ENCODE results near the gene SHROOM1. TPM values are rescaled to one million over a fixed set of nuclear protein-coding genes. Genes with fewer than 3 reads are reported as not detected.

Gene SHROOM1
- total RNA-seq, 2 experiments from 2014 or later = 0.60 to 2.4 TPM

GRCh38 chr5:132785365-132785764 lies 45.1 kb downstream of the SHROOM1 start:
- ChIA-PET POLR2A (interaction anchor here (0.7 kb wide), 2 partner anchors 181 to 294 kb away, joined by 3 to 7 read pairs; no protein-coding TSS in a partner anchor), CTCF (ENCODE audit: unreplicated experiment) (no interaction called here)
- TF ChIP-seq EZH2phosphoT487 (IDR thresholded peaks at IDR 0.05; ENCODE audit: borderline replicate concordance, low read depth, low read length) (no peak), CTCF (conservative IDR thresholded peaks at IDR 0.05; ENCODE audit: low read length) (no peak)
- BruUV-seq (replicated peaks) = no TSS peak
- Histone ChIP-seq H3K79me2 (ENCODE audit: insufficient read depth, low read depth, low read length) (no peaks in the 10 kb centered on the region), H3K4me2 (ENCODE audit: low read length) (no peak overlapping the region), H3K9me3 (ENCODE audit: low read length) (no peaks in the 10 kb centered on the region), H3K36me3 (ENCODE audit: insufficient read depth, low read length) (no peaks in the 10 kb centered on the region), H2AFZ (ENCODE audit: low read length) (no peak overlapping the region), H4K20me1 (ENCODE audit: insufficient read depth, low read length) (no peaks in the 10 kb centered on the region), H3K9me2 (ENCODE audit: insufficient read depth, low read length) (no peaks in the 10 kb centered on the region), H3K4me1 (ENCODE audit: insufficient read depth, low read length, poor library complexity, severe bottlenecking) (no peaks in the 10 kb centered on the region), H3K27ac (ENCODE audit: low read depth, low read length, poor library complexity, severe bottlenecking) (no peak overlapping the region), H3K4me3 (ENCODE audit: low read depth, low read length, poor library complexity, severe bottlenecking) (no peak overlapping the region)
- DNase-seq (ENCODE audit: low spot score) = no peak
- intact Hi-C loops (cut with micrococcal nuclease; ENCODE audit: unreplicated experiment) = no loop called here

GRCh38 chr5:132782101-132782500 lies 48.3 kb downstream of the SHROOM1 start:
- BruUV-seq (replicated peaks) = no TSS peak
- intact Hi-C loops (cut with micrococcal nuclease; ENCODE audit: unreplicated experiment) = no loop called here
- Histone ChIP-seq H3K9me3 (ENCODE audit: low read length) (no peaks in the 10 kb centered on the region), H3K79me2 (ENCODE audit: insufficient read depth, low read depth, low read length) (no peaks in the 10 kb centered on the region), H3K4me1 (ENCODE audit: insufficient read depth, low read length, poor library complexity, severe bottlenecking) (no peaks in the 10 kb centered on the region), H3K9me2 (ENCODE audit: insufficient read depth, low read length) (no peaks in the 10 kb centered on the region), H3K4me3 (ENCODE audit: low read depth, low read length, poor library complexity, severe bottlenecking) (no peak overlapping the region), H3K27ac (ENCODE audit: low read depth, low read length, poor library complexity, severe bottlenecking) (no peak overlapping the region), H3K36me3 (ENCODE audit: insufficient read depth, low read length) (no peaks in the 10 kb centered on the region), H3K4me2 (ENCODE audit: low read length) (no peak overlapping the region), H2AFZ (ENCODE audit: low read length) (no peak overlapping the region), H4K20me1 (ENCODE audit: insufficient read depth, low read length) (no peaks in the 10 kb centered on the region)
- TF ChIP-seq CTCF (conservative IDR thresholded peaks at IDR 0.05; ENCODE audit: low read length) = no peak
- TF ChIP-seq EZH2phosphoT487 (IDR thresholded peaks at IDR 0.05; ENCODE audit: borderline replicate concordance, low read depth, low read length) = no peak
- ChIA-PET CTCF (ENCODE audit: unreplicated experiment) (no interaction called here), POLR2A (interaction anchor here (1.3 kb wide), 1 partner anchor 79 kb away, joined by 3 read pairs; no protein-coding TSS in a partner anchor)
- DNase-seq (ENCODE audit: low spot score) = no peak

- CTCF ChIA-PET (ENCODE audit: unreplicated experiment) = no interaction called here
These were observed 49.4 kb downstream of the SHROOM1 start for GRCh38 chr5:132781029-132781428.

More at GRCh38 chr5:132781029-132781428, 49.4 kb downstream of the SHROOM1 start:
- TF ChIP-seq EZH2phosphoT487 (IDR thresholded peaks at IDR 0.05; ENCODE audit: borderline replicate concordance, low read depth, low read length) (no peak), CTCF (conservative IDR thresholded peaks at IDR 0.05; ENCODE audit: low read length) (no peak)
- Histone ChIP-seq H3K27ac (ENCODE audit: low read depth, low read length, poor library complexity, severe bottlenecking) (no peak overlapping the region), H3K4me3 (ENCODE audit: low read depth, low read length, poor library complexity, severe bottlenecking) (no peak overlapping the region), H4K20me1 (ENCODE audit: insufficient read depth, low read length) (no peaks in the 10 kb centered on the region), H3K36me3 (ENCODE audit: insufficient read depth, low read length) (no peaks in the 10 kb centered on the region), H3K4me1 (ENCODE audit: insufficient read depth, low read length, poor library complexity, severe bottlenecking) (peaks cover 7% of the 10 kb centered on the region), H3K9me2 (ENCODE audit: insufficient read depth, low read length) (no peaks in the 10 kb centered on the region), H2AFZ (ENCODE audit: low read length) (no peak overlapping the region), H3K9me3 (ENCODE audit: low read length) (no peaks in the 10 kb centered on the region), H3K79me2 (ENCODE audit: insufficient read depth, low read depth, low read length) (no peaks in the 10 kb centered on the region), H3K4me2 (ENCODE audit: low read length) (no peak overlapping the region)
- POLR2A ChIA-PET = interaction anchor here (0.7 kb wide), 2 partner anchors 114 to 201 kb away, joined by 3 to 4 read pairs; no protein-coding TSS in a partner anchor
- no TSS peak for BruUV-seq (replicated peaks)
- intact Hi-C loops (cut with micrococcal nuclease; ENCODE audit: unreplicated experiment) = no loop called here
- no peak for DNase-seq (ENCODE audit: low spot score)
